Measurements from ENCODE around the gene SULT2B1. TPM values are rescaled to one million over a fixed set of nuclear protein-coding genes. Genes with fewer than 3 reads are reported as not detected.
A peak's percentile ranks its signal among the peaks of the same experiment; 100 is the strongest.
"Not testable (repeated sequence)": the region's sequence is repeated elsewhere in the genome, so short reads cannot be mapped to it uniquely, and the experiment has no call there.

Gene SULT2B1
- total RNA-seq, 1 donor from 2014 or later: 16.2 TPM

GRCh38 chr19:48529156-48529555, 22.8 kb upstream of the SULT2B1 start:
- DNase-seq: no peak

- DNase-seq: no peak
Measured at GRCh38 chr19:48530066-48530720, 21.8 kb upstream of the SULT2B1 start.

GRCh38 chr19:48530770-48531169, 21.2 kb upstream of the SULT2B1 start:
- DNase-seq: no peak

- no peak for DNase-seq
Measured at GRCh38 chr19:48533770-48534169, 18.2 kb upstream of the SULT2B1 start.

GRCh38 chr19:48537541-48537940, 14.4 kb upstream of the SULT2B1 start:
- no peak for DNase-seq

GRCh38 chr19:48538057-48538456, 13.9 kb upstream of the SULT2B1 start:
- DNase-seq: not testable (repeated sequence)

- DNase-seq: peak; percentile 5
Measured at GRCh38 chr19:48539503-48540096, 12.4 kb upstream of the SULT2B1 start.

- no peak for DNase-seq
Measured at GRCh38 chr19:48540110-48540509, 11.9 kb upstream of the SULT2B1 start.

GRCh38 chr19:48541813-48542212, 10.2 kb upstream of the SULT2B1 start:
- DNase-seq: no peak

GRCh38 chr19:48543121-48543710, 8.8 kb upstream of the SULT2B1 start:
- no peak for DNase-seq

- DNase-seq: no peak
Measured at GRCh38 chr19:48544856-48545750, 6.9 kb upstream of the SULT2B1 start.

GRCh38 chr19:48547722-48548121, 4.2 kb upstream of the SULT2B1 start:
- no peak for DNase-seq

- no peak for DNase-seq
Measured at GRCh38 chr19:48548253-48548911, 3.6 kb upstream of the SULT2B1 start.

- no peak for DNase-seq
Measured at GRCh38 chr19:48549380-48549779, 2.6 kb upstream of the SULT2B1 start.

GRCh38 chr19:48552406-48553322, 692 bp downstream of the SULT2B1 start:
- no peak for DNase-seq

- DNase-seq: no peak
Measured at GRCh38 chr19:48553676-48554384, 1.9 kb downstream of the SULT2B1 start.

GRCh38 chr19:48554385-48555091, 2.6 kb downstream of the SULT2B1 start:
- DNase-seq: no peak

GRCh38 chr19:48556163-48556562, 4.2 kb downstream of the SULT2B1 start:
- no peak for DNase-seq

GRCh38 chr19:48556825-48557224, 4.9 kb downstream of the SULT2B1 start:
- DNase-seq: no peak
